Kidney (tissue), 14 donors: Measurements from ENCODE around the gene EIF4E2. TPM values are rescaled to one million over a fixed set of nuclear protein-coding genes. Genes with fewer than 3 reads are reported as not detected.

Source experiments
- DNase-seq, 5 donors: peaks; one replicate each; pipeline ENCODE4 v3.0.0-alpha.2; 2013 to 2020
- FAIRE-seq: peaks from 2 replicates; lab custom pipeline; 2012; peaks lifted over from hg19 to GRCh38; lab: Jason Lieb, UNC
- H3K27ac ChIP-seq, 2 donors: one replicate each; pipeline ENCODE4 v1.7.0; 2013; ENCODE audit warnings: low read depth in 2 of 2, low read length in 2 of 2, inconsistent platforms in 1 of 2
- H3K27me3 ChIP-seq: one replicate; pipeline ENCODE4 v1.7.1; 2013; ENCODE audit warnings: low read length, inconsistent platforms; ENCODE audit not compliant: control insufficient read depth, insufficient read depth
- H3K36me3 ChIP-seq, 3 donors: one replicate each; pipeline versions ENCODE4 v1.7.0 to v1.7.1; 2013; ENCODE audit warnings: low read length in 3 of 3, control low read depth in 1 of 3, inconsistent platforms in 1 of 3; ENCODE audit not compliant: insufficient read depth in 3 of 3, control insufficient read depth in 2 of 3
- H3K4me1 ChIP-seq, 3 donors: one replicate each; pipeline versions ENCODE4 v1.7.0 to v1.7.1; 2013; ENCODE audit warnings: low read length in 3 of 3, inconsistent platforms in 1 of 3, low read depth in 1 of 3; ENCODE audit not compliant: control insufficient read depth in 2 of 3, insufficient read depth in 2 of 3
- H3K4me3 ChIP-seq, 3 donors: one replicate each; pipeline versions ENCODE4 v1.7.0 to v1.8.1; 2013; ENCODE audit warnings: low read length in 3 of 3, control low read depth in 1 of 3, inconsistent platforms in 1 of 3
- H3K9ac ChIP-seq, 3 donors: one replicate each; pipeline versions ENCODE4 v1.7.0 to v1.7.1; 2013; ENCODE audit warnings: low read length in 3 of 3, control low read depth in 1 of 3, inconsistent platforms in 1 of 3
- H3K9me3 ChIP-seq, 3 donors: one replicate each; pipeline versions ENCODE4 v1.7.0 to v1.7.1; 2013; ENCODE audit warnings: low read length in 3 of 3, control low read depth in 1 of 3, inconsistent platforms in 1 of 3; ENCODE audit not compliant: control insufficient read depth in 2 of 3, insufficient read depth in 1 of 3
- intact Hi-C: fragments of 100-400 bp; cut with DNase I; formaldehyde crosslinking; loops from one replicate; pipeline ENCODE4 v1.11.1; 2022
- polyA plus RNA-seq: library from polyadenylated mRNA; stranded (reverse); fragments of 350-450 nt; fragmentation: Illumina TruSeq; extraction: RNeasy Lipid Tissue Mini Kit (QIAGEN cat#74804); gene quantifications from one replicate; pipeline ENCODE4 v1.2.3, GENCODE V29; 2014; ENCODE audit warnings: low read depth, low replicate concordance; ENCODE audit not compliant: insufficient read depth
- total RNA-seq: library from RNA; stranded (reverse); fragmentation: NEBNext Ultra II Directional; extraction: Animal tissue kit (Norgen Biotek cat#: 25700); gene quantifications from one replicate; pipeline ENCODE4 v1.2.1, GENCODE V29; 2021
- TF ChIP-seq, protein P1 (sequence below): IDR thresholded peaks from 3 replicates; pipeline ENCODE4 v1.5.1; 2012; ENCODE audit warnings: mild to moderate bottlenecking, moderate library complexity, borderline replicate concordance; ENCODE audit not compliant: insufficient read depth; ENCODE audit errors: extremely low read depth
- donor health status: control.
- donor health status: control.
- donor health status: control.
- donor health status: control.
- donor health status: control.
- donor health status: DM: yes; HTN: yes; CAD: no.
- donor health status: Normal renal cell carcinoma (clear cell type).

The EIF4E2 gene
- total and polyA plus RNA-seq, 2 donors from 2014 or later = 78.3 to 79.2 TPM

DNA sequence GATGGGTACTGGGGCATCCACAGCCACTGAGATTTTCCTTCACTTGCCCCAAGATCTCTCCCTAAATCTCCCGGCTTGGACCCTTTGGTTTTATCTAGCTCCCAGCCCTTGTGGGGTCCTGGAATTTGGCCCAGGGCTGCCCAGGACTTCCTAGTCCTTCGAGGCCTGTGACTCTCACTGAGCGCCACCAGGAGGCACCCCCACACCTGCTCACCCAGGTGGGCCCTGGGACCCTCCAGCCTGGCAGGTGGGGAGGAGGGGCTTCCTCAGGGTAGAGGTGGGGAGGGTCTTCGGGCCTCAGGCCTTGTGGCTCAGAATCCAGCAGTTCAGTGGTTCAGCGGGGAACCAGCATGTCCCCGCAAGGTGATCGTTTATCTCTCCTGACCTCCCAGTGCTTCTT lies 42.2 kb upstream of the EIF4E2 start:
- TF ChIP-seq, protein P1, sequence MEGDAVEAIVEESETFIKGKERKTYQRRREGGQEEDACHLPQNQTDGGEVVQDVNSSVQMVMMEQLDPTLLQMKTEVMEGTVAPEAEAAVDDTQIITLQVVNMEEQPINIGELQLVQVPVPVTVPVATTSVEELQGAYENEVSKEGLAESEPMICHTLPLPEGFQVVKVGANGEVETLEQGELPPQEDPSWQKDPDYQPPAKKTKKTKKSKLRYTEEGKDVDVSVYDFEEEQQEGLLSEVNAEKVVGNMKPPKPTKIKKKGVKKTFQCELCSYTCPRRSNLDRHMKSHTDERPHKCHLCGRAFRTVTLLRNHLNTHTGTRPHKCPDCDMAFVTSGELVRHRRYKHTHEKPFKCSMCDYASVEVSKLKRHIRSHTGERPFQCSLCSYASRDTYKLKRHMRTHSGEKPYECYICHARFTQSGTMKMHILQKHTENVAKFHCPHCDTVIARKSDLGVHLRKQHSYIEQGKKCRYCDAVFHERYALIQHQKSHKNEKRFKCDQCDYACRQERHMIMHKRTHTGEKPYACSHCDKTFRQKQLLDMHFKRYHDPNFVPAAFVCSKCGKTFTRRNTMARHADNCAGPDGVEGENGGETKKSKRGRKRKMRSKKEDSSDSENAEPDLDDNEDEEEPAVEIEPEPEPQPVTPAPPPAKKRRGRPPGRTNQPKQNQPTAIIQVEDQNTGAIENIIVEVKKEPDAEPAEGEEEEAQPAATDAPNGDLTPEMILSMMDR = no peak
- Histone ChIP-seq H3K9me3 (no peaks in the 10 kb centered on the region), H3K4me1 (no peaks in the 10 kb centered on the region), H3K27me3 (peaks cover 7% of the 10 kb centered on the region), H3K27ac (no peak overlapping the region), H3K9ac (no peak overlapping the region), H3K36me3 (no peaks in the 10 kb centered on the region), H3K4me3 (no peak overlapping the region)
- no peak for DNase-seq
- intact Hi-C loops = no loop called here
- FAIRE-seq = no peak

GRCh38 chr2:232511336-232511890 lies 39.1 kb upstream of the EIF4E2 start:
- intact Hi-C loops = no loop called here
- Histone ChIP-seq H3K9ac (no peak overlapping the region), H3K36me3 (no peaks in the 10 kb centered on the region), H3K4me3 (no peak overlapping the region), H3K4me1 (no peaks in the 10 kb centered on the region), H3K9me3 (no peaks in the 10 kb centered on the region), H3K27me3 (no peaks in the 10 kb centered on the region), H3K27ac (no peak overlapping the region)
- TF ChIP-seq, protein P1 = no peak
- FAIRE-seq (no peak), DNase-seq (peak in 1 of 5 donors; percentile 63)

DNA sequence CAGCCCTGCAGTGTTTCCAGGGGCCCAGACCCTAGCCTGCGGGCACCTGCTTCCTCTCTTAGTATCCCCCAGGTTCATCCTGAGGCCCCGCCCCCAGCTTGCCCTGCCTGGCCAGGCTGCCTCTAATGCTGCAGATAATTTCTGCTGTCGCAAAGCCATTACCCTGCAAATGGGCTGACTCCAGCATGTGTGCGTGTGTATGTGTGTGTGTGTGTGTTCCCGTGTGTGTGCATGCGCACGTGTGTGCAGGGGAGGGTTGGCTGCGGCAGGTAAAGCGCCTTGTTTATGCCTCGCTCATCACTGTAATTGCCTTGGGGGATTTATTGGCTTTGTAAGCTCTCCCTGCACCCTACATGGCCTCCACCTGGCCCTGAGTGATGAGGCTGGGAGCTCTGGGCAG lies 37.9 kb upstream of the EIF4E2 start:
- Histone ChIP-seq H3K36me3 (no peaks in the 10 kb centered on the region), H3K27ac (no peak overlapping the region), H3K27me3 (no peaks in the 10 kb centered on the region), H3K9me3 (no peaks in the 10 kb centered on the region), H3K4me1 (no peaks in the 10 kb centered on the region), H3K4me3 (no peak overlapping the region), H3K9ac (no peak overlapping the region)
- intact Hi-C loops = no loop called here
- FAIRE-seq = no peak
- TF ChIP-seq, protein P1 = no peak
- peak in 4 of 5 donors; percentile 82 to 89 (median 83) for DNase-seq

- Histone ChIP-seq H3K9me3 (no peaks in the 10 kb centered on the region), H3K27me3 (no peaks in the 10 kb centered on the region), H3K9ac (no peak overlapping the region), H3K4me1 (no peaks in the 10 kb centered on the region), H3K36me3 (no peaks in the 10 kb centered on the region), H3K4me3 (no peak overlapping the region), H3K27ac (no peak overlapping the region)
- intact Hi-C loops = no loop called here
- DNase-seq (no peak), FAIRE-seq (no peak)
- TF ChIP-seq, protein P1 = no peak
These were observed 37.1 kb upstream of the EIF4E2 start for GRCh38 chr2:232513353-232513752.
